Measurements from ENCODE around the gene PCDH9. TPM values are rescaled to one million over a fixed set of nuclear protein-coding genes. Genes with fewer than 3 reads are reported as not detected.

Gene PCDH9
- total RNA-seq, 2 donors from 2014 or later = 0.44 to 1.0 TPM

DNA sequence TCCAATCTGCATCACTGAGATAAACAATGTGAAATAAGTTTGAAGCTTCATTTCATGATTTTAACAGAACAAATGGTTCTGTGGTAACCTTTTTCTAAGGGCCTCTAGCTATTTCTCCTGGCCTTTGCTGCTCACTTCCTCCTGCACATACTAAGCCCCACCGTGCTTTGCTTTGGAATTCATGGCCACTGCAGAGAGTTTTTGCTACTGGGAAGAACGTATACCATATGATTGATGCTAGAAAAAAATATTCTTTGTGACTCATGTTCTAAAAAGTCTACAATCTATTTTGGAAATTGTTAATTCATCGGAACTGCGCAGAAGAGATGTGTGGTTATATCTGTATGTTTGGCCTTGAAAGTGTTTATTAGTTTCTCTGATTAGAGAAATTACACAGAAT, 747.3 kb downstream of the PCDH9 start:
- Histone ChIP-seq H3K9ac (ENCODE audit: low read depth in 2 of 2, low read length in 2 of 2) (no peak overlapping the region), H3K27me3 (no peaks in the 10 kb centered on the region), H3K4me1 (no peaks in the 10 kb centered on the region), H3K4me3 (no peak overlapping the region), H3K27ac (no peak overlapping the region), H3K9me3 (no peaks in the 10 kb centered on the region), H3K36me3 (no peaks in the 10 kb centered on the region)
- DNase-seq = no peak
- TF ChIP-seq, protein P1, sequence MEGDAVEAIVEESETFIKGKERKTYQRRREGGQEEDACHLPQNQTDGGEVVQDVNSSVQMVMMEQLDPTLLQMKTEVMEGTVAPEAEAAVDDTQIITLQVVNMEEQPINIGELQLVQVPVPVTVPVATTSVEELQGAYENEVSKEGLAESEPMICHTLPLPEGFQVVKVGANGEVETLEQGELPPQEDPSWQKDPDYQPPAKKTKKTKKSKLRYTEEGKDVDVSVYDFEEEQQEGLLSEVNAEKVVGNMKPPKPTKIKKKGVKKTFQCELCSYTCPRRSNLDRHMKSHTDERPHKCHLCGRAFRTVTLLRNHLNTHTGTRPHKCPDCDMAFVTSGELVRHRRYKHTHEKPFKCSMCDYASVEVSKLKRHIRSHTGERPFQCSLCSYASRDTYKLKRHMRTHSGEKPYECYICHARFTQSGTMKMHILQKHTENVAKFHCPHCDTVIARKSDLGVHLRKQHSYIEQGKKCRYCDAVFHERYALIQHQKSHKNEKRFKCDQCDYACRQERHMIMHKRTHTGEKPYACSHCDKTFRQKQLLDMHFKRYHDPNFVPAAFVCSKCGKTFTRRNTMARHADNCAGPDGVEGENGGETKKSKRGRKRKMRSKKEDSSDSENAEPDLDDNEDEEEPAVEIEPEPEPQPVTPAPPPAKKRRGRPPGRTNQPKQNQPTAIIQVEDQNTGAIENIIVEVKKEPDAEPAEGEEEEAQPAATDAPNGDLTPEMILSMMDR (IDR thresholded peaks at IDR 0.05) = no peak
- intact Hi-C loops (cut with DNase I) = no loop called here

DNA sequence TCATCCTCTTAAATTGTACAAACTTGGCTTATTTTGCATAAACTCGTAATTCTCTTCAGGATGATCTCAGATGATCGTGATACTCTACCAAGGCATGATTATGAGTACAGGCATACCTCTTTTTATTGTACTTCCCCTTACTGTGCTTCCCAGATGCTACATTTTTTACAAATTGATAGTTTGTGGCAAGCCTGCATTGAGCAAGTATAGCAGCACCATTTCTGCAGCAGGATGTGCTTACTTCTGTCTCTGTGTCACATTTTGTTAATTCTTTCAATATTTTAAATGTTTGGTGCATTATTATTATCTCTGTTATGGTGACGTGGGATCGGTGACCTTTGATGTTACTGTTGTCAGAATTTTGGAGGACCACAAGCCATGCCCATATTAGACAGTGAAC, 752.3 kb downstream of the PCDH9 start:
- DNase-seq = no peak
- Histone ChIP-seq H3K4me3 (no peak overlapping the region), H3K36me3 (no peaks in the 10 kb centered on the region), H3K4me1 (no peaks in the 10 kb centered on the region), H3K9me3 (no peaks in the 10 kb centered on the region), H3K9ac (ENCODE audit: low read depth in 2 of 2, low read length in 2 of 2) (no peak overlapping the region), H3K27me3 (no peaks in the 10 kb centered on the region), H3K27ac (no peak overlapping the region)
- intact Hi-C loops (cut with DNase I) = no loop called here
- TF ChIP-seq, protein P1 (IDR thresholded peaks at IDR 0.05) = no peak

DNA sequence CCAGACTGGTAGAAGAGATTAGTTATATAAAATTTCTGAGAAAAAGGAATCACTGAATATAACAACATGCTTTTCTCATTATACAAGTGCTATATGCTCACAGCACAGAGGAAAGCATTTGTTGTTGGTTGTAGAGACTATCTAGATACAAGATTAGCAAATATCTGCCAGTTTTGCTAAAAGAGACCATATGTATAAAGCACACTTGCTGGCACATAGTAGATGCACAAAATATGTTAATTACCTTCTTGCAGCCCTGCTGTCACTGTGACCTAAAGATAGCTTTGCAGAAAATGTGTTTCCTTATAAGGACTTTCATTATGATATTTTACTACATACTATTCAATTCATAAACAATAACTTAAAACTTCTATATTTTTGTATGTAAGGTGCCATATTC, 755.1 kb downstream of the PCDH9 start:
- H3K9ac ChIP-seq (ENCODE audit: low read depth in 2 of 2, low read length in 2 of 2) = no peak overlapping the region
- intact Hi-C loops (cut with DNase I) = no loop called here
- H3K9me3 ChIP-seq = no peaks in the 10 kb centered on the region
- TF ChIP-seq, protein P1 (IDR thresholded peaks at IDR 0.05) = no peak
- no peak for DNase-seq
- H3K4me1 ChIP-seq = no peaks in the 10 kb centered on the region
- no peaks in the 10 kb centered on the region for H3K36me3 ChIP-seq
- no peak overlapping the region for H3K4me3 ChIP-seq
- no peaks in the 10 kb centered on the region for H3K27me3 ChIP-seq
- H3K27ac ChIP-seq = no peak overlapping the region

DNA sequence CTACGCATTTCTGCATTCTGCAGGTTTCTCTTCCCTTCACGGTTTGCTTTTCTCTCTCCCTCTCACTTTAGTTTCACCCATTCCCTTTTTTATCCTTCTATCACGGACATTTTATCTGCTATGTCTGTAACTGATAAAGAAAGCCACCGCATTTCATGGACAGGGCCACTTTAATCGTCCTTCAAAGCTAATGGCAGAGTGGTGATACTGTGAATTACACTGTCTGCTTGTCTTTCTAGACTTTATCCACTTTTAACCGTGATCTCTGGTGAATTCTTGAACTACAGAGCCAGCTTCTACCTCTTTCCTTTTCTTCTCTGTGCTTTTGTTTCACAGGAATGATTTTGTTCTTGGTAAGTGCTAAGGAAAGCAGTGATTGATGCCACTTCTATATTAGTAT, 760.4 kb downstream of the PCDH9 start:
- H3K27me3 ChIP-seq = no peaks in the 10 kb centered on the region
- no peak overlapping the region for H3K9ac ChIP-seq (ENCODE audit: low read depth in 2 of 2, low read length in 2 of 2)
- no peaks in the 10 kb centered on the region for H3K36me3 ChIP-seq
- DNase-seq = no peak
- no peaks in the 10 kb centered on the region for H3K9me3 ChIP-seq
- H3K4me3 ChIP-seq = no peak overlapping the region
- TF ChIP-seq, protein P1 (IDR thresholded peaks at IDR 0.05) = no peak
- no peaks in the 10 kb centered on the region for H3K4me1 ChIP-seq
- no peak overlapping the region for H3K27ac ChIP-seq
- intact Hi-C loops (cut with DNase I) = no loop called here

DNA sequence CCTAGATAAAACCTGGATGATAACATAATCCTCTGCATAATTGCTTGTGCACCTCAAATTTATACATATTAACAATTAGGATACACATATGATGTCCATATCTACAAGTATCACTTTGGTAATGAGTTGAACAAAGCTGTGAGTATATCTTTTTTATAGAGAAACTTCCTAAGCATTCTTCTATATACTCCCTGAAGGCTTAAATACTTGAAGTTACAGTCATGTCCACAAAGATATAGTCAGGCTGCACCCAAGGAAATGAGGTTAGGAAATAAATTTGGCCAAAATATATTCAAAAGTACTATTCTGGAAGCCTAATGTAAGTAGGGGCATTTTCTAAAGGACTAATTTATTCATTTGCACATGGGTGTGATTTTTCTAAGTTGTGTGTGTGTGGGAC, 761.5 kb downstream of the PCDH9 start:
- intact Hi-C loops (cut with DNase I) = no loop called here
- TF ChIP-seq, protein P1 (IDR thresholded peaks at IDR 0.05) = no peak
- Histone ChIP-seq H3K4me1 (no peaks in the 10 kb centered on the region), H3K4me3 (no peak overlapping the region), H3K27me3 (no peaks in the 10 kb centered on the region), H3K9me3 (no peaks in the 10 kb centered on the region), H3K27ac (no peak overlapping the region), H3K9ac (ENCODE audit: low read depth in 2 of 2, low read length in 2 of 2) (no peak overlapping the region), H3K36me3 (no peaks in the 10 kb centered on the region)
- no peak for DNase-seq

DNA sequence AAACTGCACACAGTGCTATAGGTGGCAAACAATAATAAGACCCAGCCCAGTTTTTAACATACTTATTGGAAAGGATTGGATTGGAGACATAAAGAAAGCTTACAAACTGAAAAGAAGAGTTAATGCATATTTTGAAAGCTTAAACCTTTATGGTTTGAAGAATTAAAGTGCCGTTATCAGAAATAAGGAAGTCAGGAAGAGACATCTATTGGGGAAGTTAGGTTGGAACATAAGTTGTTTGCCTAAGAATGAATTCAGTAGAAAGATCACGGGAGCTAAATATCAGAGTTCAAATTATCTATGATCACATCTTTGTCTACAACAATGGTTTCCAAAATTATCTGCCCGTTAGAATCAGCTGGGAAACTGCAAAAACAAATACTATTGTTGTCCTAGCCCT, 767.9 kb downstream of the PCDH9 start:
- intact Hi-C loops (cut with DNase I) = no loop called here

More for the DNA sequence above, 767.9 kb downstream of the PCDH9 start:
- no peaks in the 10 kb centered on the region for H3K4me1 ChIP-seq
- no peaks in the 10 kb centered on the region for H3K9me3 ChIP-seq
- TF ChIP-seq, protein P1 (IDR thresholded peaks at IDR 0.05) = no peak
- no peaks in the 10 kb centered on the region for H3K27me3 ChIP-seq
- no peaks in the 10 kb centered on the region for H3K36me3 ChIP-seq
- DNase-seq = no peak
- H3K27ac ChIP-seq = no peak overlapping the region
- H3K4me3 ChIP-seq = no peak overlapping the region
- no peak overlapping the region for H3K9ac ChIP-seq (ENCODE audit: low read depth in 2 of 2, low read length in 2 of 2)
